ENCODE measurements around the gene SEC14L1.

DNA sequence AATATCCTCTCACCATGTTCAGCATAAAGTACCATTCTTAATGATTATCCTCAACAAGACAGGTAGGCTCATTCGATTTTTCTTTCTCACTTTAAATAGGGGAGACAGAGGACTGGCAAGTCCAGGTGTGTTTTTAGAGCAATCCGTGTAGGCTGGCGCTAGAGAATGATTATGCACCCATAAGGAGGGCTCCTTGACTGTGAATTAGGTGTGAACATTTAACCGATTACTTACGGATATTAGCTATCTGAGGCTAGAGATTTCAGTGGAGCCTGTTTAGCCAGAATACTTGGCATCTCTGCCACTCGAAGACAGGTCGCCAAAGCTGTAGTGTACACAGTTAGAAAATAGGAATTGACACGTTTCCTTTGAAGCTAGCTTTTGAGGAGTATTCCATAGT is 1.9 kb downstream of the SEC14L1 start:
- TF ChIP-seq, protein P1, sequence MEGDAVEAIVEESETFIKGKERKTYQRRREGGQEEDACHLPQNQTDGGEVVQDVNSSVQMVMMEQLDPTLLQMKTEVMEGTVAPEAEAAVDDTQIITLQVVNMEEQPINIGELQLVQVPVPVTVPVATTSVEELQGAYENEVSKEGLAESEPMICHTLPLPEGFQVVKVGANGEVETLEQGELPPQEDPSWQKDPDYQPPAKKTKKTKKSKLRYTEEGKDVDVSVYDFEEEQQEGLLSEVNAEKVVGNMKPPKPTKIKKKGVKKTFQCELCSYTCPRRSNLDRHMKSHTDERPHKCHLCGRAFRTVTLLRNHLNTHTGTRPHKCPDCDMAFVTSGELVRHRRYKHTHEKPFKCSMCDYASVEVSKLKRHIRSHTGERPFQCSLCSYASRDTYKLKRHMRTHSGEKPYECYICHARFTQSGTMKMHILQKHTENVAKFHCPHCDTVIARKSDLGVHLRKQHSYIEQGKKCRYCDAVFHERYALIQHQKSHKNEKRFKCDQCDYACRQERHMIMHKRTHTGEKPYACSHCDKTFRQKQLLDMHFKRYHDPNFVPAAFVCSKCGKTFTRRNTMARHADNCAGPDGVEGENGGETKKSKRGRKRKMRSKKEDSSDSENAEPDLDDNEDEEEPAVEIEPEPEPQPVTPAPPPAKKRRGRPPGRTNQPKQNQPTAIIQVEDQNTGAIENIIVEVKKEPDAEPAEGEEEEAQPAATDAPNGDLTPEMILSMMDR (IDR thresholded peaks at IDR 0.05; ENCODE audit: poor library complexity) = no peak
- no peak for TF ChIP-seq EZH2 (IDR thresholded peaks at IDR 0.05; ENCODE audit: borderline replicate concordance)
- no peak for TF ChIP-seq EZH2phosphoT487 (IDR thresholded peaks at IDR 0.05; ENCODE audit: low read depth, severe bottlenecking, unreplicated experiment)

All from hepatocyte (in vitro differentiated cells).